Central memory CD8-positive, alpha-beta T cell (primary cell): Measurements from ENCODE around the gene ENPP7.

Experiments
- ATAC-seq: fragments of 150-1000 bp; cut with Tn5 transposase; replicated peaks from 2 replicates; pipeline ENCODE4 v1.10.0; 2022; ENCODE audit warnings: mild to moderate bottlenecking, moderate FRiP score, moderate number of reproducible peaks; ENCODE audit not compliant: poor library complexity, severe bottlenecking; ENCODE audit errors: extremely low read depth
- DNase-seq, 2 donors: peaks; one replicate each; pipeline ENCODE4 v3.0.0; 2021; ENCODE audit warnings: low spot score in 2 of 2
- H3K27ac Mint-ChIP-seq: one replicate; pipeline ENCODE4 v1.8.0; 2022; ENCODE audit warnings: low read depth, mild to moderate bottlenecking, moderate library complexity, mixed read lengths
- H3K27me3 Mint-ChIP-seq: one replicate; pipeline ENCODE4 v1.8.0; 2022; ENCODE audit warnings: mixed read lengths
- H3K36me3 Mint-ChIP-seq: one replicate; pipeline ENCODE4 v1.8.0; 2022; ENCODE audit warnings: mild to moderate bottlenecking, moderate library complexity, mixed read lengths; ENCODE audit not compliant: insufficient read depth
- H3K4me1 Mint-ChIP-seq: one replicate; pipeline ENCODE4 v1.8.0; 2022; ENCODE audit warnings: mixed read lengths
- H3K4me3 Mint-ChIP-seq: one replicate; pipeline ENCODE4 v1.8.0; 2022; ENCODE audit warnings: mild to moderate bottlenecking, moderate library complexity, mixed read lengths
- H3K9me3 Mint-ChIP-seq: one replicate; pipeline ENCODE4 v1.8.0; 2022; ENCODE audit warnings: mixed read lengths

Gene ENPP7

GRCh38 chr17:79728908-79729471, 1.8 kb upstream of the ENPP7 start:
- H3K27me3 Mint-ChIP-seq, result no peaks in the 10 kb centered on the region

GRCh38 chr17:79729761-79730160, 982 bp upstream of the ENPP7 start:
- Mint-ChIP-seq H3K4me3 (peak overlapping the region; percentile 13), H3K4me1 (peaks cover 22% of the 10 kb centered on the region), H3K36me3 (no peaks in the 10 kb centered on the region), H3K27ac (no peak overlapping the region), H3K27me3 (no peaks in the 10 kb centered on the region), H3K9me3 (no peaks in the 10 kb centered on the region)
- ATAC-seq (no peak), DNase-seq (no peak)

More at GRCh38 chr17:79728908-79729471, 1.8 kb upstream of the ENPP7 start:
- Mint-ChIP-seq H3K36me3 (no peaks in the 10 kb centered on the region), H3K4me3 (peak overlapping the region; percentile 64), H3K9me3 (no peaks in the 10 kb centered on the region), H3K4me1 (peaks cover 22% of the 10 kb centered on the region), H3K27ac (no peak overlapping the region)
- ATAC-seq, result no peak
- DNase-seq, result no peak

- Mint-ChIP-seq H3K27me3 (no peaks in the 10 kb centered on the region), H3K36me3 (no peaks in the 10 kb centered on the region), H3K9me3 (no peaks in the 10 kb centered on the region), H3K4me1 (peaks cover 22% of the 10 kb centered on the region), H3K4me3 (no peak overlapping the region), H3K27ac (no peak overlapping the region)
- DNase-seq (no peak), ATAC-seq (no peak)
These were observed 340 bp upstream of the ENPP7 start for GRCh38 chr17:79730437-79730768.

- Mint-ChIP-seq H3K9me3 (no peaks in the 10 kb centered on the region), H3K4me1 (peaks cover 22% of the 10 kb centered on the region), H3K27me3 (peaks cover 14% of the 10 kb centered on the region), H3K27ac (peak overlapping the region; percentile 81), H3K36me3 (no peaks in the 10 kb centered on the region), H3K4me3 (no peak overlapping the region)
- ATAC-seq, result no peak
- no peak for DNase-seq
These were observed 1.5 kb downstream of the ENPP7 start for GRCh38 chr17:79732254-79732653.

- peaks cover 22% of the 10 kb centered on the region for H3K27me3 Mint-ChIP-seq
- no peaks in the 10 kb centered on the region for H3K9me3 Mint-ChIP-seq
- peaks cover 22% of the 10 kb centered on the region for H3K4me1 Mint-ChIP-seq
- no peak for DNase-seq
- H3K27ac Mint-ChIP-seq, result peak overlapping the region; percentile 81
- H3K36me3 Mint-ChIP-seq, result no peaks in the 10 kb centered on the region
- ATAC-seq, result no peak
- H3K4me3 Mint-ChIP-seq, result peak overlapping the region; percentile 15
These were observed 2.3 kb downstream of the ENPP7 start for GRCh38 chr17:79732804-79733691.

- Mint-ChIP-seq H3K36me3 (no peaks in the 10 kb centered on the region), H3K27ac (no peak overlapping the region)
These were observed 2.9 kb downstream of the ENPP7 start for GRCh38 chr17:79733692-79734070.

GRCh38 chr17:79735096-79735495, 4.4 kb downstream of the ENPP7 start:
- Mint-ChIP-seq H3K27ac (no peak overlapping the region), H3K36me3 (no peaks in the 10 kb centered on the region), H3K4me3 (no peak overlapping the region), H3K27me3 (peaks cover 42% of the 10 kb centered on the region), H3K9me3 (no peaks in the 10 kb centered on the region), H3K4me1 (peaks cover 9% of the 10 kb centered on the region)
- no peak for ATAC-seq
- DNase-seq, result no peak

More at GRCh38 chr17:79733692-79734070, 2.9 kb downstream of the ENPP7 start:
- no peak for DNase-seq
- Mint-ChIP-seq H3K4me3 (peak overlapping the region; percentile 15), H3K27me3 (peaks cover 28% of the 10 kb centered on the region), H3K4me1 (peaks cover 18% of the 10 kb centered on the region), H3K9me3 (no peaks in the 10 kb centered on the region)
- no peak for ATAC-seq

- Mint-ChIP-seq H3K9me3 (no peaks in the 10 kb centered on the region), H3K27ac (no peak overlapping the region), H3K36me3 (no peaks in the 10 kb centered on the region), H3K4me1 (peaks cover 9% of the 10 kb centered on the region), H3K4me3 (no peak overlapping the region), H3K27me3 (peaks cover 50% of the 10 kb centered on the region)
- ATAC-seq (no peak), DNase-seq (no peak)
These were observed 6.5 kb downstream of the ENPP7 start for GRCh38 chr17:79737046-79737921.

GRCh38 chr17:79737922-79738578, 7.3 kb downstream of the ENPP7 start:
- ATAC-seq (no peak), DNase-seq (no peak)
- peaks cover 50% of the 10 kb centered on the region for H3K27me3 Mint-ChIP-seq
- H3K4me1 Mint-ChIP-seq, result peaks cover 6% of the 10 kb centered on the region
- H3K9me3 Mint-ChIP-seq, result no peaks in the 10 kb centered on the region
- H3K4me3 Mint-ChIP-seq, result no peak overlapping the region
- H3K27ac Mint-ChIP-seq, result no peak overlapping the region
- H3K36me3 Mint-ChIP-seq, result peaks cover under 1% of the 10 kb centered on the region

GRCh38 chr17:79738643-79739042, 7.9 kb downstream of the ENPP7 start:
- Mint-ChIP-seq H3K27me3 (peaks cover 50% of the 10 kb centered on the region), H3K36me3 (peaks cover 3% of the 10 kb centered on the region), H3K4me1 (no peaks in the 10 kb centered on the region), H3K9me3 (no peaks in the 10 kb centered on the region), H3K27ac (no peak overlapping the region), H3K4me3 (no peak overlapping the region)
- DNase-seq (no peak), ATAC-seq (no peak)

- ATAC-seq (no peak), DNase-seq (no peak)
- Mint-ChIP-seq H3K9me3 (no peaks in the 10 kb centered on the region), H3K27ac (no peak overlapping the region), H3K36me3 (peaks cover 3% of the 10 kb centered on the region), H3K27me3 (peaks cover 50% of the 10 kb centered on the region), H3K4me1 (no peaks in the 10 kb centered on the region), H3K4me3 (no peak overlapping the region)
These were observed 8.7 kb downstream of the ENPP7 start for GRCh38 chr17:79739148-79740062.
